ENCODE data around the gene NUDT3. TPM values are rescaled to one million over a fixed set of nuclear protein-coding genes. Genes with fewer than 3 reads are reported as not detected.
"Not testable (repeated sequence)": the region's sequence is repeated elsewhere in the genome, so short reads cannot be mapped to it uniquely, and the experiment has no call there.

Gene NUDT3
- polyA plus RNA-seq, 4 donors = 15.3 to 24.7 (median 19.3) TPM

- no peak for DNase-seq (ENCODE audit: low read depth in 4 of 4, low spot score in 3 of 4)
Observed at GRCh38 chr6:34346175-34347119, 46.0 kb downstream of the NUDT3 start.

DNA sequence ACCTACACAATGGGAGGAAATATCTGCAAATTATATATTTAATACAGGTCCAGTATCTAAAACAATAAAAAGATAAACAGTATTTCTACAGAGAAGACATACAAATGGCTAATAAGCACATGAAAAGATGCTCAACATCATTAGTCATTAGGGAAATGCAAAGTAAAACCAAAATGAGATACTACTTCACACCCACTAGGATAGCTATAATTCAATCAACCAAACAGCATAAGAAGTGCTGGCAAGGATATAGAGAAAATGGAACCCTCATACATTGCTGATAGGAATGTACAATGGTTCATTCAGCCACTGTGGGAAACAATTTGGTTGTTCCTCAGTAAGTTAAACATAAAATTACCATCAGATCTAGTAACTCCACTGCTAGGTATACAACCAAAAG is 48.7 kb downstream of the NUDT3 start:
- DNase-seq (ENCODE audit: low read depth in 4 of 4, low spot score in 3 of 4) = no peak

- DNase-seq (ENCODE audit: low read depth in 4 of 4, low spot score in 3 of 4) = no peak
Observed at GRCh38 chr6:34342247-34342646, 50.2 kb downstream of the NUDT3 start.

DNA sequence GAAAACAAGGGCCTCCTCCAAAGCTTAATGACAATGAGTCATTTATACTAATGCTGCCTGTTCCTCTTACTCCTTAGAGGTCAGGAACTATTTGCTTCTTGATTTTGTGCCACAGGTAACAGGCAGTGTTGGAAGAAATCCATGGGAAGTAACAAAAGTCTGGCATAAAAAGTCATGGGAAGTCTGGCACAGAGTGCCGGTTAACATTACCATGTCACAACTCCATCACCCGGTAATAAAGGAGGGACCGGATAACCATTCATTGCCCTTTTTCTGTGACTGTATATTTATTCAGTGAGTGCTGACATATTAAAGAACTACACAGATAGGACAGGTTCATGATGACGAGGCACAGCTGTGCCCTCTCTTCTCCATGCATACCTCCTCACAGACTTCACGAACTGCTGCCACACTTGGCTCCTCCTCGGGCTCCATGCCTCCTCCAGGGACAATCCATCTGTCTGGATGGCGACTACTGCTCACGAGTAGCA is 50.9 kb downstream of the NUDT3 start:
- DNase-seq (ENCODE audit: low read depth in 4 of 4, low spot score in 3 of 4) = no peak

DNA sequence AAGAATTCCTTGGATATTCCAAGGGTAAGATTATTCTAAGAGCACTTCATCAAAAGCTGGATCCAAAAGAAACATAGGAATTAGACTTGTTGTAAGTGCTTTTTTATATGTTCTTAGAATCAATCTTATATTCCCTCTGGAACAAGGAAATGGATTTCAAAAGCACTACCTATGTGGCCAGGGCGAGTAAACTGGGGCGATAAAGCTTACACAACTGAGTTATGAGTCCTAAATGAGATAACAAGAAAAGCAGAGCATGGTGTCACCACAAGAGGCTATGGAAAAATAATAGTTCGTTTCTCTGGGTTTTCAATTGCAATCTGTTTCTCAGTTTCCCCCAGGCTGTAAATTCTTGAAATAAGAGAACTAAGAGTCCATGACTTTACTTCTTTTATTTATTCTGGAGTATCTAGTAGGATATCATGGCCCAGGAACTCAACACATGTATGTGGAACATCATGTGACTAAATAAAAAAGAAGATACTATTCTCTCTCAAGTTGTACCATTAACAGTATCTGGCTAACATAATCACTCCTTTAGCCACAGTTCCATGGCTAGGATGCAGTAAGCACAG is 51.5 kb downstream of the NUDT3 start:
- DNase-seq (ENCODE audit: low read depth in 4 of 4, low spot score in 3 of 4) = no peak

DNA sequence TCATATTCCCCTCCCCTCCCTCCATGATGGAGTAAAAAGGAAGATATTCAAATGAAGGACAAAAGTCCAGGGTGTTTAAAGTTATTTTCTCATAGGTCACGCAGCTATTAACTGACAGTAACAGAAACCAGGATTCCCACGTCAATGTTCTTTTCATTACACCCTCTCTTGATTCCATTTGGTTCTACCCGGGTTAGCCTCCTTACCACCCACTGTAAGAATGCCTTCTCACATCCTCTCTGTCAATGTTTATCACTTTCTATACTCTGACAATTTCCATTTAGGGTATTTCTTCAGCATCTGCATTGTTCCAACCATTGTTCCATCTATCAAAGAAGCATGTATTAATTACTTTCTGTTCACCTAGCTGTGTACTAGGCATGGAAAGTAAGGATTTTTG is 52.1 kb downstream of the NUDT3 start:
- DNase-seq (ENCODE audit: low read depth in 4 of 4, low spot score in 3 of 4) = no peak

DNA sequence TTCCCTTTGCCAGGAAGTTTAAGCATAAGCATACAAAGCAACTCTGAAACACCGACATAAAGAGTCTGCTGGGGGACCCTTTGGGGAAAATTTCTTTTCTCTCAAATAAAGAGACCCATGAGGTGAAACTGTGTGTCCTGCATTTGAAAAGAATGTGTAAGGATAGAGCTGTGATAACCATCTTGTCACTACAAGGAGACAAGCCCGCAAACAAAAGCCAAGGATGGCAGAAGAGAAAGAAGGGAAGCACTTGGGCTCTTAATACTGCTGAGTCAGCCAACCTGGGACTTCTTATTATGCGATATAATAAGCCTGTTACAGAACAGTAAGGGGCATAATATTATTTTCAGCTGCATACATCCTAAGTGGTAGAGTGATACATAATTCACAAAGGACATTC is 52.5 kb downstream of the NUDT3 start:
- DNase-seq (ENCODE audit: low read depth in 4 of 4, low spot score in 3 of 4) = no peak

DNA sequence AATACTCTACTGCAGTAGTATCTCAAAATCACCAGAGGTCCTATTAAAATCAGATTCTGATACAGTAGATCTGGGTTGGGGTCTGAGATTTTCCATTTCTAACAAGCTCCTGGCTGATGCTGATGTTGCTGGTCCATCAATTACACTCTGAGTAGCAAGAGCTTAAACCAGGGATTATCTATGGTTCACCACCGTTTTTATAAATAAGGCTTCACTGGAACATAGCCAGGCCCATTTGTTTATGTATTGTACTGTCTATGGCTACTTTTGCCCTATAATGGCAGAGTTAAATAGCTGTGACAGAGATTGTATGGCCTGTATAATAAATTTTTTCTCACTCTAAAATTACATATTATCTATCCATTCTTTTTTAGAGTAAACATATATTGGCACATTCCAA is 53.0 kb downstream of the NUDT3 start:
- DNase-seq (ENCODE audit: low read depth in 4 of 4, low spot score in 3 of 4) = no peak

DNA sequence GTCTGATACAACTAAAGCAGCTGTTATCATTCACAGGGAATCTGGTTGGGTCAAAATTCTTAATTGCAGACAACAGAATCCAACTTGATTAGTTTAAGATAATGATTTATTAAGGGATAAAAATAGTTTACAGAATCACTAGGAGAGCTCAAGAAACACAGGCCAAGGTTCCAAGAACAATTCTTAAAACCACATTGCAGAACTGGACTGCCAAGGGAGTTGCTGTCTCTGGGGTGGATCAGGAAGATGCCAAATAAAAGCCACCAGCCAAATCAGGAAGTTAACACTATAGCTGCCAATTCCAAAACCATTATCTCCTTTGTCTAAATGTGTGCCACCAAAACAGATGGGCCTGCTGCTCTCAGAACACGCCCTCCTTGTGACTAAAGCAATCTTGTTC is 53.7 kb downstream of the NUDT3 start:
- no peak for DNase-seq (ENCODE audit: low read depth in 4 of 4, low spot score in 3 of 4)

DNA sequence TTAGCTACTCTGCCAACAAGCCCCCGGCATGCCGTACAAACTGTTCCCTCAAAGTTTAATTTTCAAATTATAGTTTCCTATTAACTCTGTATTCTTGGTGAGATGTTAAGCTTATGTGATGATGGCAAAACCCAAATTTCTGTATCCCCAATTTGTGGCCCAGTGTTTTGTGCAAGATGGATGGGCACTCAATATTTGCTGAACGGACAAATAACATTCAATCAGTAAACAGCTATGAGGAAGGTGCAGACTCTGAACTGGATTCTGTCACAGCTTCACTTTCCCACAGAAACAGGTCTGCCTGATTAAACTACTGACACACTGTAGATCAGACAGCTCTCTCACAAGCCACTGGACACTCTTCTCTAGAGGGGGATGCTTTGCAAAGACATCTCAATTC is 54.1 kb downstream of the NUDT3 start:
- no peak for DNase-seq (ENCODE audit: low read depth in 4 of 4, low spot score in 3 of 4)

DNA sequence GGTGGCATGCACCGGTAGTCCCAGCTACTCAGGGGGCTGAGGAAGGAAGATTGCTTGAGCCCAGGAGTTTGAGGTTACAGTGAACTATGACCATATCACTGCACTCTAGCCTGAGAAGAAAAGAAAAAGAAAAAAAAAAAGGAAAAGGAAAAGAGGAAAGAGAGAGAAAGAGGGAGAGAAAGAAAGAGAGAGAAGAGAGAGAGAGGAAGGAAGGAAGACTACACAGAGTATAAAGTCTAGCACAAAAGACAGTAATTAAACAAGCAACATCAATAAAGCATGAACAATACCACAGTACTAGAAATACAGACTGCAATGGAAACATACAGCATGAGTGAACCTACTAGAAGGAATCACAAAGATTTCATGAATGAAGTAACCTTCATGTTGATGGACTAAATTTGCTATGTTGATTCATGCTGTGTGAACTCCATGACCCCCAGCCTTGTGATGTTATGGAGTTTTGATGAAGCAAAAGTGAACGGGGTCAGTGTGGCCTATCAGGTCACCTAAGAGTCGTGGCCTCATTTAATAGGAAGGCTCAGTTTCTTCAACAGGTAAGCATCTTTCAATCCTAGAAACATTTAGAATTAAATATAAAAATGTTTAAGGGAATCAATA is 57.6 kb downstream of the NUDT3 start:
- DNase-seq (ENCODE audit: low read depth in 4 of 4, low spot score in 3 of 4) = no peak

DNA sequence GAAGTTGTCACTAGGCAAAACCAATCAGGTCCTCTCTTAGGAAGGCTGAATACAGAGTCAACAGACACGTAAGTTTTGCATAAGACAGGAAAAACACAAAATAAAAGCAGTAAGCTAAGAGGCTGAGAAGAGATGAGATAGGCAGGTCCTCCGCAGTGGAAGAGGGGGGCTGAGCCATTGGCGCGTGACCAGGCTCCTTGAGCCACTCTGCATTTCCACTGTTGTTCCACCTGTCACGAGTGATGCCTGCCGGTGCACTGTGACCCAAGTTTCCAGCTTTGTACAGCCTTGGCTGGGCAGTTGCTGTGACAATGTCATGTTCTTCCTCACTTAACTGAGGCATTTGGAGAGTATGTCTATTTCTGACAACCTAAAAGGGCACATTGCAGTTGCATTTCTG is 58.6 kb downstream of the NUDT3 start:
- no peak for DNase-seq (ENCODE audit: low read depth in 4 of 4, low spot score in 3 of 4)

GRCh38 chr6:34332251-34333198 is 59.9 kb downstream of the NUDT3 start:
- DNase-seq (ENCODE audit: low read depth in 4 of 4, low spot score in 3 of 4) = no peak

DNA sequence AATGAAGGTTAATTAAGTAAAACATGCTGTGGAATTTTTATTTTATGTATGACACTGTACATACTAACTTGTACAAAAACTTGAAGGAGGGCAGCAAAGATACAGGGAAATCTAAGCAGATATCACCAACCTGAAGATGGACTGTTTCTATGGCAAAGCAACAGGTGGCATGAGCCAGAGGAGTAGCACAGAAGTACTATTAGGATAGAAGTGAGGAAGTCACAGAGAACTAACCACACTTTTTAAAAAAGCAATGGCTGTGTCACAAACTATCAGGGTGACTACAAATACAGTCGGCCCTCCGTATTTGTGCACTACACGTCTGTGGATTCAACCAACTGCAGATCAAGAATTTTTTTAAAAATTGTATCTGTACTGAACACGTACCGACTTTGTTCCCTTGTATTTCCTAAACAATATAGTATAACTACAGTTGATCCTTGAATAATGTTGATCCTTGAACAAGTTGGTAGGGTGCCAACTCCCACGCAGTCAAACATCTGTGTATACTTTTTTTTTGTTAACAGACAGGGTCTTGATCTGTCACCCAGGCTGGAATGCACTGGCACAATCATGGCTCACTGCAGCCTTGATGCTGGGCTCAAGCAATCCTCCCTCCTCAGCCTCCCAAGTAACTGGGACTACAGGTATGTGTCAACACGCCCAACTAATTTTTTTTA is 61.0 kb downstream of the NUDT3 start:
- DNase-seq (ENCODE audit: low read depth in 4 of 4, low spot score in 3 of 4) = no peak

GRCh38 chr6:34329814-34330213 is 62.7 kb downstream of the NUDT3 start:
- not testable (repeated sequence) for DNase-seq (ENCODE audit: low read depth in 4 of 4, low spot score in 3 of 4)

GRCh38 chr6:34328969-34329368 is 63.5 kb downstream of the NUDT3 start:
- DNase-seq (ENCODE audit: low read depth in 4 of 4, low spot score in 3 of 4) = no peak

DNA sequence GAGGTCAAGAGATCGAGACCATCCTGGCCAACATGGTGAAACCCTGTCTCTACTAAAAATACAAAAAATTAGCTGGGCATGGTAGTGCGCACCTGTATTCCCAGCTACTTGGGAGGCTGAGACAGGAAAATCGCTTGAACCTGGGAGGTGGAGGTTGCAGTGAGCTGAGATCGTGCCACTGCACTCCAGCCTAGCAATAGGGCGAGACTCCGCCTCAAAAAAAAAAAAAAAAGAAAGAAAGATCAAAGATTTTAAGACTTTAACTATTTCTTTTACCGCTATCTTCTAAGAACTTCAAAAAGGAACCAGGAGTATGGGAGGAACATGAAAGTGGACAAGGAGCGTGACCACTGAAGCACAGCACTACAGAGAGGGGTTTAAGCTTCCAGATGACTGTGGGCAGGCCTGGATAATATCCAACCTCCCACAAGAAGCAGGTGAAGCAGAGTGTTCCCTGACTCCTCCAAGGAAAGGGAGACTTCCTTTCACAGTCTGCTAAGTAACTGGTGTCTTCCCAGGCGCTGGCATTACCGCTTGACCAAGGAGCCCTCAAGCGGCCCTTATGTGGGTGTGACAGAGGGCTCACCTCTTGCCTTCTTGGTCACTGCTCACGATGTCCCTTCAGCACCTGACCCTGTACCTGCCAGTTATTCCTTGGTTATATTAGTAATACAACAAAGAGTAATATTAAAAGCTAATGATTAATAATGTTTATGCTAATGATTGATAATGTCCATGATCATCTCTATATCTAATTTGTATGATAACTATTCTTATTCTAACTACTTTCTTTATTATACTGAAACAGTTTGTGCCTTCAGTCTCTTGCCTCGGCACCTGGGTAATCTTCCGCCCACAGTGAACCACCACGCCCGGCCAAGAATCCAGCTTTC is 64.9 kb downstream of the NUDT3 start:
- DNase-seq (ENCODE audit: low read depth in 4 of 4, low spot score in 3 of 4) = not testable (repeated sequence)

GRCh38 chr6:34325633-34326032 is 66.8 kb downstream of the NUDT3 start:
- DNase-seq (ENCODE audit: low read depth in 4 of 4, low spot score in 3 of 4) = no peak

Measured in left renal pelvis (tissue), 4 donors.